B cell (primary cell): ENCODE data around the gene PDE10A. TPM values are rescaled to one million over a fixed set of nuclear protein-coding genes. Genes with fewer than 3 reads are reported as not detected.

Experiments used
- ATAC-seq: fragments of 200-7000 bp; cut with Tn5 transposase; one replicate; pipeline ENCODE4 v1.10.0; 2021; ENCODE audit warnings: low read depth, mild to moderate bottlenecking, moderate number of reproducible peaks, moderate library complexity
- CTCF ChIA-PET: fragments of 350-600 bp; sonication (Branson Sonifier 250); formaldehyde crosslinking; loops from one replicate; lab custom pipeline; 2021; ENCODE audit warnings: antibody characterized with exemption, inconsistent platforms; lab: Charles Lee
- POLR2A ChIA-PET: fragments of 350-600 bp; sonication (Branson Sonifier 250); formaldehyde crosslinking; loops from one replicate; lab custom pipeline; 2021; ENCODE audit warnings: antibody characterized with exemption; lab: Charles Lee
- DNase-seq: peaks from one replicate; pipeline ENCODE4 v3.0.0; 2013
- H2AFZ ChIP-seq: 2 replicates; pipeline ENCODE4 v1.6.1; 2012; ENCODE audit warnings: mild to moderate bottlenecking, low read depth, low read length; ENCODE audit not compliant: insufficient read depth, poor library complexity, severe bottlenecking
- H3K27ac ChIP-seq, 2 donors: 1 replicate in 1 of 2; 2 replicates in 1 of 2; pipeline ENCODE4 v1.5.1; 2012 to 2013; ENCODE audit warnings: low read length in 2 of 2, mild to moderate bottlenecking in 2 of 2, moderate library complexity in 1 of 2
- H3K27me3 ChIP-seq, 4 experiments: fragments of 200-600 bp in 1 of 4; sonication (generic) in 1 of 4; replicated peaks in 1 of 4; 1 replicate in 2 of 4; 2 replicates in 2 of 4; pipeline versions ENCODE4 v1.6.1 to v1.7.0; 2013 to 2016; ENCODE audit warnings: low read length in 3 of 4, mild to moderate bottlenecking in 2 of 4, mixed read lengths in 1 of 4, moderate library complexity in 1 of 4; ENCODE audit not compliant: insufficient read depth in 4 of 4, control insufficient read depth in 3 of 4; ENCODE audit errors: control extremely low read depth in 1 of 4
- H3K36me3 ChIP-seq, 2 experiments: replicated peaks in 1 of 2; 1 replicate in 1 of 2; 2 replicates in 1 of 2; pipeline versions ENCODE4 v1.6.1 to v1.7.1; 2013; ENCODE audit warnings: low read length in 1 of 2; ENCODE audit not compliant: insufficient read depth in 2 of 2, control insufficient read depth in 1 of 2; ENCODE audit errors: control extremely low read depth in 1 of 2, extremely low read depth in 1 of 2
- H3K4me1 ChIP-seq, 2 donors: fragments of 200-600 bp in 1 of 2; sonication (generic) in 1 of 2; 1 replicate in 1 of 2; 2 replicates in 1 of 2; pipeline versions ENCODE4 v1.5.1 to v1.6.1; 2013 to 2017; ENCODE audit warnings: low read length in 2 of 2; ENCODE audit not compliant: control insufficient read depth in 2 of 2, insufficient read depth in 2 of 2
- H3K4me2 ChIP-seq: replicated peaks from 2 replicates; pipeline ENCODE3; 2012; ENCODE audit warnings: mild to moderate bottlenecking, low read depth, low read length; ENCODE audit not compliant: poor library complexity, severe bottlenecking
- H3K4me3 ChIP-seq, 5 experiments: fragments of 200-600 bp in 1 of 5; sonication (generic) in 1 of 5; 1 replicate in 3 of 5; 2 replicates in 2 of 5; pipeline versions ENCODE4 v1.5.1 to v1.7.0; 2011 to 2016; ENCODE audit warnings: low read length in 4 of 5, mild to moderate bottlenecking in 4 of 5, low read depth in 2 of 5, control low read depth in 1 of 5, moderate library complexity in 1 of 5; ENCODE audit not compliant: insufficient read depth in 1 of 5; ENCODE audit errors: control extremely low read depth in 1 of 5, extremely low read depth in 1 of 5
- H3K79me2 ChIP-seq: fragments of 200-600 bp; sonication (generic); one replicate; pipeline ENCODE4 v1.6.0; 2016; ENCODE audit warnings: low read length; ENCODE audit not compliant: control insufficient read depth, insufficient read depth
- H3K9ac ChIP-seq: fragments of 200-600 bp; sonication (generic); 2 replicates; pipeline ENCODE4 v1.6.1; 2017; ENCODE audit warnings: mild to moderate bottlenecking, low read length, moderate library complexity
- H3K9me3 ChIP-seq, 3 donors: one replicate each; pipeline versions ENCODE4 v1.6.1 to v1.7.1; 2013; ENCODE audit warnings: low read length in 2 of 3; ENCODE audit not compliant: control insufficient read depth in 2 of 3, insufficient read depth in 1 of 3; ENCODE audit errors: control extremely low read depth in 1 of 3
- H4K20me1 ChIP-seq: 2 replicates; pipeline ENCODE4 v1.6.0; 2012; ENCODE audit warnings: mild to moderate bottlenecking, low read length; ENCODE audit not compliant: insufficient read depth, control insufficient read depth, poor library complexity, severe bottlenecking
- H3K27ac Mint-ChIP-seq: one replicate; pipeline ENCODE4 v1.8.0; 2021; ENCODE audit warnings: mixed read lengths
- H3K27me3 Mint-ChIP-seq: one replicate; pipeline ENCODE4 v1.8.0; 2021; ENCODE audit warnings: mixed read lengths
- H3K4me1 Mint-ChIP-seq: one replicate; pipeline ENCODE4 v1.8.0; 2021; ENCODE audit warnings: mixed read lengths
- H3K4me3 Mint-ChIP-seq: one replicate; pipeline ENCODE4 v1.8.0; 2021; ENCODE audit warnings: mixed read lengths
- H3K9me3 Mint-ChIP-seq: one replicate; pipeline ENCODE4 v1.8.0; 2022; ENCODE audit warnings: mixed read lengths; ENCODE audit not compliant: insufficient read depth
- CTCF ChIP-seq: fragments of 200-600 bp; IDR thresholded peaks from one replicate; pipeline ENCODE4 v1.8.0; 2022; ENCODE audit warnings: antibody characterized with exemption, mild to moderate bottlenecking
- EZH2 ChIP-seq: IDR thresholded peaks from 2 replicates; pipeline ENCODE4 v1.6.1; 2012; ENCODE audit warnings: borderline replicate concordance, low read depth, mild to moderate bottlenecking, moderate library complexity, low read length; ENCODE audit not compliant: insufficient read depth, poor library complexity, severe bottlenecking
- WGBS: methylation state at CpG from one replicate; pipeline ENCODE4 v1.1.5; 2013; ENCODE audit warnings: missing lambda C conversion rate; ENCODE audit not compliant: insufficient coverage; 5-methylcytosine and 5-hydroxymethylcytosine counted together
- intact Hi-C: fragments of 100-400 bp; cut with micrococcal nuclease; formaldehyde crosslinking; loops from one replicate; pipeline ENCODE4 v1.10.0; 2022
- polyA plus RNA-seq: library from polyadenylated mRNA; depleted of rRNA; stranded (reverse); fragments of >200 nt; gene quantifications from 2 replicates; pipeline ENCODE4 v1.2.3, GENCODE V29; 2012
- total RNA-seq, 2 donors: library from RNA; stranded (reverse); fragments of 120-200 nt in 1 of 2; gene quantifications; 1 replicate in 1 of 2; 2 replicates in 1 of 2; pipeline versions ENCODE4 v1.2.3 to v1.2.4, GENCODE V29; 2013 to 2022

The PDE10A gene
- total and polyA plus RNA-seq, 2 donors (not counting 1 experiment from before 2014, with no cell fraction given): not detected

- no peak overlapping the region for H3K27ac ChIP-seq
- TF ChIP-seq EZH2 (no peak), CTCF (no peak)
- Mint-ChIP-seq H3K27me3 (no peaks in the 10 kb centered on the region), H3K27ac (no peak overlapping the region), H3K4me3 (no peak overlapping the region), H3K4me1 (no peaks in the 10 kb centered on the region), H3K9me3 (peaks cover 4% of the 10 kb centered on the region)
- H4K20me1 ChIP-seq: no peaks in the 10 kb centered on the region
- CTCF ChIA-PET: no interaction called here
- H3K4me1 ChIP-seq: no peaks in the 10 kb centered on the region
- ATAC-seq: no peak
- H3K9me3 ChIP-seq: peaks cover 0 to 17% (median 0%) of the 10 kb centered on the region in 3 donors
- H3K36me3 ChIP-seq: no peaks in the 10 kb centered on the region
- H3K79me2 ChIP-seq: no peaks in the 10 kb centered on the region
- no peak overlapping the region for H3K4me2 ChIP-seq
- WGBS: 100% methylated on average over 1 of the region's 5 CpGs
- H2AFZ ChIP-seq: no peak overlapping the region
- no peak overlapping the region for H3K4me3 ChIP-seq
- DNase-seq: no peak
- POLR2A ChIA-PET: no interaction called here
- H3K9ac ChIP-seq: no peak overlapping the region
- H3K27me3 ChIP-seq: no peaks in the 10 kb centered on the region
- intact Hi-C loops: no loop called here
These were observed 42.9 kb upstream of the PDE10A start for GRCh38 chr6:165705941-165706340.

GRCh38 chr6:165704045-165704748 lies 41.2 kb upstream of the PDE10A start:
- Histone ChIP-seq H3K4me3 (no peak overlapping the region), H3K27me3 (no peaks in the 10 kb centered on the region), H4K20me1 (no peaks in the 10 kb centered on the region), H3K4me2 (no peak overlapping the region), H2AFZ (no peak overlapping the region), H3K4me1 (no peaks in the 10 kb centered on the region), H3K9me3 (peaks cover 0 to 10% (median 0%) of the 10 kb centered on the region in 3 donors), H3K36me3 (no peaks in the 10 kb centered on the region), H3K27ac (no peak overlapping the region), H3K9ac (no peak overlapping the region), H3K79me2 (no peaks in the 10 kb centered on the region)
- H3K4me1 Mint-ChIP-seq: no peaks in the 10 kb centered on the region
- ATAC-seq: no peak
- no peak for DNase-seq
- POLR2A ChIA-PET: no interaction called here
- peaks cover 4% of the 10 kb centered on the region for H3K9me3 Mint-ChIP-seq
- H3K27me3 Mint-ChIP-seq: no peaks in the 10 kb centered on the region
- CTCF ChIA-PET: no interaction called here
- H3K4me3 Mint-ChIP-seq: no peak overlapping the region
- intact Hi-C loops: no loop called here
- 80% methylated on average over 7 of the region's 9 CpGs for WGBS
- no peak overlapping the region for H3K27ac Mint-ChIP-seq
- TF ChIP-seq CTCF (no peak), EZH2 (no peak)
